ENCODE results near the gene PTPN22.

Gene PTPN22

GRCh38 chr1:113802367-113803007, 69.0 kb downstream of the PTPN22 start:
- no peak for DNase-seq (ENCODE audit: low spot score)

DNA sequence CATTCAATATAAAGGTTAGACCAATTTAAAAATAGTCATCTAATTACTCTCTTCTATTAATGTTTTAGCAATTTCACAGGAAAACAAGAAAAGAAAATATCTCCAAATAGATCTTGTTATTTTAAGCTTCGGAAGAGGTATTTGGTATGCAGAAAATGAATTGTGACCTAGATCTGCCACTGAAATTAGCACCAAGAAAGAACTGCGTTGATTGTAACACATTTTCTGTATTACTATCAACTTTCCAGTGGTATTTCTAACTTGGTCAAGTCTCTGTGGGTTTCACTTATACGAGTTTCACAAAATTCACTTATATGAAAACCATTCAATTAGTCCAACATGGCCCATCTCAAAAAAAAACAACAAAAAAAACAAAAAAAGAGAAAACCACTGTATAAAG, 71.0 kb downstream of the PTPN22 start:
- DNase-seq (ENCODE audit: low spot score), result no peak

DNA sequence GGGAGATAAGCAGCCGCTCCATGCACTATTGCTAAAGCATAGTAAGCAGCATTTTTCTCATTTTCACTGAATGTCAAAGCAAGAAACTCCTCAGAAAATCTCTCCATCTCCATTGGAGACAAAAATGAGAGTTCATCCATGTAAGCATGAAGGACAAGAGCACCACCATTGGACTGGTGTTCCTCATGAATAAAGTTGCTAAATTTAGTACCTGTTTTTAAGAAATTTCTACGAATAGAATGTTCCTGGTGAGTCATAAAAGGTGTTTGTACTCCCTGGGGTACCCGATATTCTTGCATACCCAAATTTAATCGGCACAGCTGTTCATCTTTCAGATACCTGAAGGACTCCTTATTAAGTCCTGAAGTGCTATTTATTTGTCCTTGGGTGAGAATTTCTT, 74.0 kb downstream of the PTPN22 start:
- no peak for DNase-seq (ENCODE audit: low spot score)

GRCh38 chr1:113793878-113794834, 77.4 kb downstream of the PTPN22 start:
- DNase-seq (ENCODE audit: low spot score), result no peak

GRCh38 chr1:113792986-113793385, 78.5 kb downstream of the PTPN22 start:
- DNase-seq (ENCODE audit: low spot score), result no peak

DNA sequence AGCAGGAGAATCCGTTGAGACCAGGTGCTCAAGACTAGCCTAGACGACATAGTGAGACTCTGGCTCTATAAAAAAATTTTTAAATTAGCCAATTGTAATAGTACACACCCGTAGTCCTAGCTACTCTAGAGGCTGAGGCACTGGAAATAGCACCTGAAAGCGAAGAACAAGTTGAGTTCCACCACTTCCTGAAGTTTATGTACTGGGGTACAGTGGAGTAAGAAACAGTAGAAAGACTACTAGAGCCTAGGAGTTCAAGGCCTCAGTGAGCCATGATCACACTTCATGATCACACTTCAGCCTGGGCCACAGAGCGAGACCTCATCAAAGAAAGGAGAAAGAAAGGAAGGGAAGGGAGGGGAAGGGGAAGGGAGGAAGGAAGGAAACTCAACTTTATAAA, 79.0 kb downstream of the PTPN22 start:
- DNase-seq (ENCODE audit: low spot score), result no peak

DNA sequence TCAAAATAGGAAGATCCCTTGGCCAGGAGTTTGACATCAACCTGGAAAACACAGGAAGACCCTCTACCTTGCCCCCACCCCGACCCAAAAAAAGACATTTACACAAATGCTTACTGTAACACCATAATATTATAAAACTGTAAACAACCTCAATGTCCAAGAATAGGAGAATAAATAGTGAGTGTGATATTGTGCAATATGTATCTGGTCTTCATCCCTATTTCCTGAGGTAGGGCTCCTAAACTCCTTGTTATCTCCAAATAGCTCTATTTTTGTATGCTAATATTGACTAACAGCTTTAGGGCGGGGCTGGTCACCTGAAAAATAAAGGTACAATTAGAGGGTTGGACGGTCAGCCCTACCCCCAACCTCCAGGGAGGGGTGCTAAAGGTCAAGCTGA, 82.7 kb downstream of the PTPN22 start:
- DNase-seq (ENCODE audit: low spot score), result no peak

DNA sequence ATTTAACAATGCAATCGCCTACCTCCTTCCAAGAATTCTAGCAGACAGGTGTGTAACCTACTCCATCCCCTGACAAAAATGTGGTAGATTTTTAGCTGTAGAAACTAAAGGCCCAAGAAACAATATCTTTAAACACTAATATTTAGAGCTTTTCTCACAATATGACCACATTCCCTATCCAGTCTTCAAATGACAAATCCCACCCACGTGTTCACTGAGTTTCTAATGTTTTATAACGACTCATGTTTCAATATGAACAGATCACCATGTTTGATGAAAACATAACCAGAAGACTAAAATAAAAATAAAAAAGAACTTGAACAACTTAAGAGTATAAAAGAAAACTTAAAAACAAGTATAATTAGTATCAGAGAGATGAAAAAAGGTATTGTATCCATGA, 83.8 kb downstream of the PTPN22 start:
- DNase-seq (ENCODE audit: low spot score), result no peak

GRCh38 chr1:113786069-113786468, 85.4 kb downstream of the PTPN22 start:
- no peak for DNase-seq (ENCODE audit: low spot score)

DNA sequence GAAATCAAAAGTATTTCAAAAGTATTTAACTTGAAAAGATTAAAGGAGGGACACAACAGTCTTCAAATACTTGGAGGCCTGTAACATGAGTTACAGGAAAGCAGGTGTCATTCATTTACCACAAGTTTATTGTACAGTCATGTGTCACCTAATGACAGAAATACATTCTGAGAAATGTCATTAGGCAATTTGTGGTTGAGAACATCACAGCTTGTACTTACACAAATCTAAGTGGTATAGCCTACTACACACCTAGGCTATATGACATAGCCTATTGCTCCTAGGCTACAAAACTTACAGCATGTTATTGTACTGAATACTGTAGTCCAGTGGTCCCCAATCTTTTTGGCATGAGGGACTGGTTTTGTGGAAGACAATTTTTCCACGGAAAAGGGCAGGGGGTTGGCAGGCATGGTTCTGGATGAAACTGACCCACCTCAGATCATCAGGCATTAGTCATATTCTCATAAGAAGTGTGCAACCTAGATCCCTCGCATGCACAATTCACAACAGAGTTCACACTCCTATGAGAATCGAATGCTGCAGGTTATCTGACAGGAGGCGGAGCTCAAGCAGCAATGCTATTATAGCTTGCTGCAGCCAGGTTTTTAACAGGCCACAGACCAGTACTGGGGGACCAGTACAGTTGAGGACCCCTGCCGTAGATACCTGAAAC, 87.3 kb downstream of the PTPN22 start:
- no peak for DNase-seq (ENCODE audit: low spot score)

DNA sequence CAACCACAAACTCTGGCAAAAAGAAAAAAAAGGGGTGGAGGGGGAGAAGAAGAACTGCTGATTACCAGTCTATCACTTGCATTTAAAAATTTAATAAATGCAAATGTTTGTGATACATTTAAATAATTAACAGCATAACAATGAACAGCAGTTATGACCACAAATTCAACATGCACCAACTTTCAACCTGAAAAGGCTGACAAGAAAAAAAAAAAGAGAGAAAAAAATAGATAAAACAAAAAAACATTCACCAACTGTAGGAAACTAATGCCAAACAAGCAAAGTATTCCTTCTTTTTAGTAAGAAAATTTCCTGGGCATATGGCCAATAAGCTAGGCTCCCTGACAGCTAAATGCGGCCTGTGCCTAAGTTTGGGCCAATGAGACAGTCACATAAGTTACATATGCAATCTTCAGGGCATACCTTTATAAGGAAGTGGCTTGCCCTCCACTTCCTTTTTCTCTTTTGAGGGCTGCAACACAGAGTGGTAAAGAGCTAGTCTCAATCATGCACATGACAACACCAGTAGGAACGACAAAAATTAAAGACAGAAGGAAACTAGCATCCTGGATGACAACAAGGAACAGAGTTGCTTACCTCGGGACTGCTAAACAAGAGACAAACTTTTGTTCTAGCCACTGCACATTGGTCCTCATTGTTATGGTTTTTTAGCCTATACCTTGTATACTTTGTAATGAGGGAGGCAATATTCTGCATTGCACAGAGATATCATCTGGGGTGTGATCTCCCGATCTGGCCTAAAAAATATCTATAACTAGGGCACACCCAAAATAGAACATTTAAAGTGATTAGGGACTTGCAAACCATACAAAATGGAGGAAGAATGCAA, 88.0 kb downstream of the PTPN22 start:
- DNase-seq (ENCODE audit: low spot score), result no peak

GRCh38 chr1:113782406-113782805, 89.1 kb downstream of the PTPN22 start:
- no peak for DNase-seq (ENCODE audit: low spot score)

GRCh38 chr1:113780374-113781146, 91.0 kb downstream of the PTPN22 start:
- no peak for DNase-seq (ENCODE audit: low spot score)

DNA sequence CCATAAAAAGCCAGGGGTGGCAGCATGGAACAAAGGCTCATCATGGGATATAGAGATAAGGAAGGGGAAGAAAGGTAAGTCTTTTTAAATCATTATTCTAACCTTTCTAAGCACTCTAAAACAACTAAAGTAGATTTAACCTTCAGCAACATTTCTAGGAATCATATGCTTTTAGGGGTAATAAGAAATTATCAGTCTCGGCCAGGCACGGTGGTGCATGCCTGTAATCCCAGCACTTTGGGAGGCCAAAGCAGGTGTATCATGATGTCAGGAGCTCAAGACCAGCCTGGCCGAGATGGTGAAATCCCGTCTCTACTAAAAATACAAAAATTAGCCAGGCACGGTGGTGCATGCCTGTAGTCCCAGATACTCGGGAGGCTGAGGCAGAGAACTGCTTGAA, 92.0 kb downstream of the PTPN22 start:
- no peak for DNase-seq (ENCODE audit: low spot score)

DNA sequence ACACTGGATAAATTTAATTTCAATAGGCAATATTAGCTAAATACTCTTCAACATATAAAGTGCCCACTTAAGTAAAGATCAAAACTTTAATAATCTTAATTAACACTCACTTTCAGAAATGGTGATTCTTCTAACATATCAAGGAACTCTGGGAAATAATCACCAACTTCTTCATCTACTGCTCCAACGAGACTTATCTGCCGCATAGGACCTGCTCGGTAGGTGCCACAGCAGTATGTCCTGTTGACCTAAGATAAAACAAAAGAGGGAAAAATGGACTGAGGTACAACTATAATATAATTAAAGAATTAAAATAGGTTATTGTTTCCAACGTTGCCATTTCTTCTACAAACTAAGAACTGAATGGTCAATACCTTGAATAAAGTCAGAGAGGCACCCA, 94.0 kb downstream of the PTPN22 start:
- no peak for DNase-seq (ENCODE audit: low spot score)

GRCh38 chr1:113770031-113770430, 101.5 kb downstream of the PTPN22 start:
- DNase-seq (ENCODE audit: low spot score), result no peak

GRCh38 chr1:113769601-113769970, 101.9 kb downstream of the PTPN22 start:
- no peak for DNase-seq (ENCODE audit: low spot score)

- no peak for DNase-seq (ENCODE audit: low spot score)
Measured at GRCh38 chr1:113768916-113769600, 102.5 kb downstream of the PTPN22 start.

DNA sequence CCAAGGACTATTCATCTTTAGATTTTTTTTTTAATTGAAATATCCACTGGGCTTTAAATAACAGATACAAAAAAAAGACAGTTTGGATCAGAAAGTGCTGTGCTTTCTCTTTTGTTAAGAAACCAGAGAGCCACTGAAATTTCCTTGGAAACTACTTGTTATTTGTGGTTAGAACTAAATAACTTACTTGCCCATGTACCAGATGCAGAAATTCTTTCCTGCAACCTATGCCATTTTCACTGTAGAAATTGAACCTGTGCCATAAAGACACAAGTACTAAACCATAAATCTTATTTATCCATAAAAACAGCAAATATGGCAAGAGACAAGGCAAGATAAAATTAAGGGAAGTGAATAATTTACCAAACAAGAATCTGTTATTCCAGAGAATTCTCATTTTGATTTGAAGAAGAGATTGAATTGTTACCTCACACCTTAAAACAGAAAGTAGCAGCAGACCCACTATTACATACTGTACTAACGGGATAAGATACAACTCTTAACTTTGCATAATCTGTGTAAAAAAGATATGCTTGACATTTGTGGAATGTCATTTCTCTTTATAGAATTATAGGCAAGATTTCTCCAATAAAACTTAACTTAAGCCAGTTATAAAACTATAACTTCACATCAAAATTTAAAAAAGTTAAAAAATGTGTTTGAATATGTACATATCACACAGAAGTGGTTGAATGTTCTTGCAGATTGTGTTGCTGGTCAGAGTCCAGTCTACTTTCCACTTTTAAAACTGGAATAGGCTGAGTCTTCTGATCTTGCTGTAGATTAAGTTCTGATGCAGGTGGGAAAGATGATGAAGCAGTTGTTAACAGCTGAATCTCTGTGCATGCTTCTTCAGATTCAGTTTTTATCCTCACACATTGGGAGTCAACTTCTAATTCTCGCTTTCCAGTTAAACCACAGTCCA, 105.9 kb downstream of the PTPN22 start:
- no peak for DNase-seq (ENCODE audit: low spot score)

All from left forelimb (tissue), 1 donor.